Measurements from ENCODE around the gene MYG1. TPM values are rescaled to one million over a fixed set of nuclear protein-coding genes. Genes with fewer than 3 reads are reported as not detected.
A peak's percentile ranks its signal among the peaks of the same experiment; 100 is the strongest.

MYG1 gene
- total and polyA plus RNA-seq, 2 of the 13 experiments (the other 11 are each of a cell fraction or from before 2014, with no cell fraction given): 38.6 to 58.0 TPM

DNA sequence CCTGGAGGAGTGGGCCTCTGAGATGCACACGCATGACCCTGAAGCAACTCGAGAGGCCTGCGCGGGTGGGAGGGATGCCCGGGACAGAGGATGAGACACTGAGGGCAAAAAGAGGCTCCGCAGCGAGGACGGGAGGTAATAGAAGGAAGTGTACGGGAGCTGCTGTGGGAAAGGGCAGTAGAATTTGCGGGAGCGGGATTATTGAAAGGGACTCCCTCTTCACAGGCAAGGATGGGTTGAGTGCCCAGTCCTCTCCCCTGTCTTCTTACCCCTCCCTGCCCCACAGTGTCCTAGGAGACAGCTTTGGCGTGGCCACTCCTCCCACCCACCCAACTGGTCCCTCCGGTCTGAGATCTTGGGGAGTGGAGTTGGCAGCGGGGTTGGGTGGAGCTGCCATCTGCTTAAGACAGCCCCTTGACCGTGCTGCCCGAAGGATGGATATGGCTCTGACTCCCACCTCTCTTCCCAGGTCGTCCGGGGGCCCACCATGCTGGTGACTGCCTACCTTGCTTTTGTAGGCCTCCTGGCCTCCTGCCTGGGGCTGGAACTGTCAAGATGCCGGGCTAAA, 47.1 kb upstream of the MYG1 start (continued):
- TF ChIP-seq, protein P1, sequence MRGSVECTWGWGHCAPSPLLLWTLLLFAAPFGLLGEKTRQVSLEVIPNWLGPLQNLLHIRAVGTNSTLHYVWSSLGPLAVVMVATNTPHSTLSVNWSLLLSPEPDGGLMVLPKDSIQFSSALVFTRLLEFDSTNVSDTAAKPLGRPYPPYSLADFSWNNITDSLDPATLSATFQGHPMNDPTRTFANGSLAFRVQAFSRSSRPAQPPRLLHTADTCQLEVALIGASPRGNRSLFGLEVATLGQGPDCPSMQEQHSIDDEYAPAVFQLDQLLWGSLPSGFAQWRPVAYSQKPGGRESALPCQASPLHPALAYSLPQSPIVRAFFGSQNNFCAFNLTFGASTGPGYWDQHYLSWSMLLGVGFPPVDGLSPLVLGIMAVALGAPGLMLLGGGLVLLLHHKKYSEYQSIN (CRISPR knock-in tag; IDR thresholded peaks at IDR 0.05; ENCODE audit: borderline replicate concordance): no peak; the same call in 1 of the 2 replicates
- TF ChIP-seq MAFK (conservative IDR thresholded peaks at IDR 0.05 in 1 of 2, IDR thresholded peaks at IDR 0.05 in 1 of 2; ENCODE audit: low read length in 2 of 2) (no peak), NR2F1 (CRISPR knock-in tag; IDR thresholded peaks at IDR 0.05) (no peak), ZNF20 (CRISPR knock-in tag; IDR thresholded peaks at IDR 0.05) (no peak), ZNF883 (CRISPR knock-in tag; IDR thresholded peaks at IDR 0.05; ENCODE audit: not compliant biosample characterization) (no peak), PHF20 (CRISPR knock-in tag; IDR thresholded peaks at IDR 0.05) (peak; percentile 33), ZNF10 (CRISPR knock-in tag; IDR thresholded peaks at IDR 0.05; ENCODE audit: borderline replicate concordance, low read depth) (no peak), AFF4 (CRISPR knock-in tag; IDR thresholded peaks at IDR 0.05) (no peak), ZNF44 (CRISPR knock-in tag; IDR thresholded peaks at IDR 0.05) (0 out of 2 replicates have a peak, but pooled peaks have one; percentile 17), ZNF556 (CRISPR knock-in tag; IDR thresholded peaks at IDR 0.05; ENCODE audit: borderline replicate concordance) (no peak), SOX5 (CRISPR knock-in tag; IDR thresholded peaks at IDR 0.05; ENCODE audit: borderline replicate concordance) (no peak), RXRA (CRISPR knock-in tag; IDR thresholded peaks at IDR 0.05) (no peak)
- TF ChIP-seq, protein P2, sequence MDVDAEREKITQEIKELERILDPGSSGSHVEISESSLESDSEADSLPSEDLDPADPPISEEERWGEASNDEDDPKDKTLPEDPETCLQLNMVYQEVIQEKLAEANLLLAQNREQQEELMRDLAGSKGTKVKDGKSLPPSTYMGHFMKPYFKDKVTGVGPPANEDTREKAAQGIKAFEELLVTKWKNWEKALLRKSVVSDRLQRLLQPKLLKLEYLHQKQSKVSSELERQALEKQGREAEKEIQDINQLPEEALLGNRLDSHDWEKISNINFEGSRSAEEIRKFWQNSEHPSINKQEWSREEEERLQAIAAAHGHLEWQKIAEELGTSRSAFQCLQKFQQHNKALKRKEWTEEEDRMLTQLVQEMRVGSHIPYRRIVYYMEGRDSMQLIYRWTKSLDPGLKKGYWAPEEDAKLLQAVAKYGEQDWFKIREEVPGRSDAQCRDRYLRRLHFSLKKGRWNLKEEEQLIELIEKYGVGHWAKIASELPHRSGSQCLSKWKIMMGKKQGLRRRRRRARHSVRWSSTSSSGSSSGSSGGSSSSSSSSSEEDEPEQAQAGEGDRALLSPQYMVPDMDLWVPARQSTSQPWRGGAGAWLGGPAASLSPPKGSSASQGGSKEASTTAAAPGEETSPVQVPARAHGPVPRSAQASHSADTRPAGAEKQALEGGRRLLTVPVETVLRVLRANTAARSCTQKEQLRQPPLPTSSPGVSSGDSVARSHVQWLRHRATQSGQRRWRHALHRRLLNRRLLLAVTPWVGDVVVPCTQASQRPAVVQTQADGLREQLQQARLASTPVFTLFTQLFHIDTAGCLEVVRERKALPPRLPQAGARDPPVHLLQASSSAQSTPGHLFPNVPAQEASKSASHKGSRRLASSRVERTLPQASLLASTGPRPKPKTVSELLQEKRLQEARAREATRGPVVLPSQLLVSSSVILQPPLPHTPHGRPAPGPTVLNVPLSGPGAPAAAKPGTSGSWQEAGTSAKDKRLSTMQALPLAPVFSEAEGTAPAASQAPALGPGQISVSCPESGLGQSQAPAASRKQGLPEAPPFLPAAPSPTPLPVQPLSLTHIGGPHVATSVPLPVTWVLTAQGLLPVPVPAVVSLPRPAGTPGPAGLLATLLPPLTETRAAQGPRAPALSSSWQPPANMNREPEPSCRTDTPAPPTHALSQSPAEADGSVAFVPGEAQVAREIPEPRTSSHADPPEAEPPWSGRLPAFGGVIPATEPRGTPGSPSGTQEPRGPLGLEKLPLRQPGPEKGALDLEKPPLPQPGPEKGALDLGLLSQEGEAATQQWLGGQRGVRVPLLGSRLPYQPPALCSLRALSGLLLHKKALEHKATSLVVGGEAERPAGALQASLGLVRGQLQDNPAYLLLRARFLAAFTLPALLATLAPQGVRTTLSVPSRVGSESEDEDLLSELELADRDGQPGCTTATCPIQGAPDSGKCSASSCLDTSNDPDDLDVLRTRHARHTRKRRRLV (CRISPR knock-in tag; IDR thresholded peaks at IDR 0.05): no peak
- TF ChIP-seq, protein P3, sequence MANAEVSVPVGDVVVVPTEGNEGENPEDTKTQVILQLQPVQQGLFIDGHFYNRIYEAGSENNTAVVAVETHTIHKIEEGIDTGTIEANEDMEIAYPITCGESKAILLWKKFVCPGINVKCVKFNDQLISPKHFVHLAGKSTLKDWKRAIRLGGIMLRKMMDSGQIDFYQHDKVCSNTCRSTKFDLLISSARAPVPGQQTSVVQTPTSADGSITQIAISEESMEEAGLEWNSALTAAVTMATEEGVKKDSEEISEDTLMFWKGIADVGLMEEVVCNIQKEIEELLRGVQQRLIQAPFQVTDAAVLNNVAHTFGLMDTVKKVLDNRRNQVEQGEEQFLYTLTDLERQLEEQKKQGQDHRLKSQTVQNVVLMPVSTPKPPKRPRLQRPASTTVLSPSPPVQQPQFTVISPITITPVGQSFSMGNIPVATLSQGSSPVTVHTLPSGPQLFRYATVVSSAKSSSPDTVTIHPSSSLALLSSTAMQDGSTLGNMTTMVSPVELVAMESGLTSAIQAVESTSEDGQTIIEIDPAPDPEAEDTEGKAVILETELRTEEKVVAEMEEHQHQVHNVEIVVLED (CRISPR knock-in tag; IDR thresholded peaks at IDR 0.05; ENCODE audit: borderline replicate concordance): 0 out of 2 replicates have a peak, but pooled peaks have one; percentile 7
- TF ChIP-seq, protein P4, sequence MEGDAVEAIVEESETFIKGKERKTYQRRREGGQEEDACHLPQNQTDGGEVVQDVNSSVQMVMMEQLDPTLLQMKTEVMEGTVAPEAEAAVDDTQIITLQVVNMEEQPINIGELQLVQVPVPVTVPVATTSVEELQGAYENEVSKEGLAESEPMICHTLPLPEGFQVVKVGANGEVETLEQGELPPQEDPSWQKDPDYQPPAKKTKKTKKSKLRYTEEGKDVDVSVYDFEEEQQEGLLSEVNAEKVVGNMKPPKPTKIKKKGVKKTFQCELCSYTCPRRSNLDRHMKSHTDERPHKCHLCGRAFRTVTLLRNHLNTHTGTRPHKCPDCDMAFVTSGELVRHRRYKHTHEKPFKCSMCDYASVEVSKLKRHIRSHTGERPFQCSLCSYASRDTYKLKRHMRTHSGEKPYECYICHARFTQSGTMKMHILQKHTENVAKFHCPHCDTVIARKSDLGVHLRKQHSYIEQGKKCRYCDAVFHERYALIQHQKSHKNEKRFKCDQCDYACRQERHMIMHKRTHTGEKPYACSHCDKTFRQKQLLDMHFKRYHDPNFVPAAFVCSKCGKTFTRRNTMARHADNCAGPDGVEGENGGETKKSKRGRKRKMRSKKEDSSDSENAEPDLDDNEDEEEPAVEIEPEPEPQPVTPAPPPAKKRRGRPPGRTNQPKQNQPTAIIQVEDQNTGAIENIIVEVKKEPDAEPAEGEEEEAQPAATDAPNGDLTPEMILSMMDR (CRISPR knock-in tag; IDR thresholded peaks at IDR 0.05): no peak

All from HepG2 (cell line).